OCI-LY3 (cell line): Measurements from ENCODE around the gene MET.

Experiments used
- H2AFZ ChIP-seq: fragments of 200-600, 300-600 bp; shearing (Covaris generic); 2 replicates; pipeline ENCODE4 v1.6.0; 2014; ENCODE audit warnings: antibody characterized with exemption, low read depth, low read length
- H3K27ac ChIP-seq: fragments of 200-600, 300-600 bp; sonication (generic); 2 replicates; pipeline ENCODE4 v1.5.1; 2014; ENCODE audit warnings: mild to moderate bottlenecking, low read length, moderate library complexity, mixed read lengths
- H3K27me3 ChIP-seq: fragments of 200-600, 300-600 bp; sonication (generic); 2 replicates; pipeline ENCODE4 v1.6.1; 2014; ENCODE audit warnings: low read depth, low read length, mixed read lengths
- H3K36me3 ChIP-seq: fragments of 200-600, 300-600 bp; sonication (generic); replicated peaks from 2 replicates; pipeline ENCODE3; 2014; ENCODE audit warnings: low read depth, low read length, mixed read lengths
- H3K4me1 ChIP-seq: fragments of 300-600, 200-600 bp; sonication (generic); 2 replicates; pipeline ENCODE4 v1.6.1; 2014; ENCODE audit warnings: low read length, mixed read lengths
- H3K4me2 ChIP-seq: fragments of 200-600, 300-600 bp; sonication (generic); 2 replicates; pipeline ENCODE4 v1.6.1; 2014; ENCODE audit warnings: low read length, mixed read lengths
- H3K4me3 ChIP-seq: fragments of 300-600, 200-600 bp; sonication (generic); 2 replicates; pipeline ENCODE4 v1.5.1; 2014; ENCODE audit warnings: antibody characterized with exemption, mild to moderate bottlenecking, low read length, moderate library complexity
- H3K79me2 ChIP-seq: fragments of 300-600, 200-600 bp; shearing (Covaris generic); 2 replicates; pipeline ENCODE4 v1.6.1; 2014; ENCODE audit warnings: mild to moderate bottlenecking, low read length, mixed read lengths
- H3K9ac ChIP-seq: fragments of 300-600, 200-600 bp; shearing (Covaris generic); 2 replicates; pipeline ENCODE4 v1.6.0; 2014; ENCODE audit warnings: mild to moderate bottlenecking, low read length, moderate library complexity
- H3K9me3 ChIP-seq: fragments of 200-600, 300-600 bp; shearing (Covaris generic); 2 replicates; pipeline ENCODE4 v1.6.1; 2014; ENCODE audit warnings: low read length, mixed read lengths; ENCODE audit not compliant: insufficient read depth
- H4K20me1 ChIP-seq: fragments of 200-600, 300-600 bp; sonication (generic); 2 replicates; pipeline ENCODE4 v1.6.1; 2016; ENCODE audit warnings: low read length, mixed read lengths; ENCODE audit not compliant: insufficient read depth
- EZH2phosphoT487 ChIP-seq: fragments of 200-600 bp; shearing (Covaris generic); IDR thresholded peaks from 2 replicates; pipeline ENCODE4 v1.6.1; 2018; ENCODE audit warnings: antibody characterized with exemption, mixed run types, low read depth
- TF ChIP-seq, protein P1 (sequence below): fragments of 200-600, 300-600 bp; sonication (generic); IDR thresholded peaks from 2 replicates; pipeline ENCODE4 v1.5.1; 2014; ENCODE audit warnings: antibody characterized with exemption, low read length, low read depth

Gene MET

DNA sequence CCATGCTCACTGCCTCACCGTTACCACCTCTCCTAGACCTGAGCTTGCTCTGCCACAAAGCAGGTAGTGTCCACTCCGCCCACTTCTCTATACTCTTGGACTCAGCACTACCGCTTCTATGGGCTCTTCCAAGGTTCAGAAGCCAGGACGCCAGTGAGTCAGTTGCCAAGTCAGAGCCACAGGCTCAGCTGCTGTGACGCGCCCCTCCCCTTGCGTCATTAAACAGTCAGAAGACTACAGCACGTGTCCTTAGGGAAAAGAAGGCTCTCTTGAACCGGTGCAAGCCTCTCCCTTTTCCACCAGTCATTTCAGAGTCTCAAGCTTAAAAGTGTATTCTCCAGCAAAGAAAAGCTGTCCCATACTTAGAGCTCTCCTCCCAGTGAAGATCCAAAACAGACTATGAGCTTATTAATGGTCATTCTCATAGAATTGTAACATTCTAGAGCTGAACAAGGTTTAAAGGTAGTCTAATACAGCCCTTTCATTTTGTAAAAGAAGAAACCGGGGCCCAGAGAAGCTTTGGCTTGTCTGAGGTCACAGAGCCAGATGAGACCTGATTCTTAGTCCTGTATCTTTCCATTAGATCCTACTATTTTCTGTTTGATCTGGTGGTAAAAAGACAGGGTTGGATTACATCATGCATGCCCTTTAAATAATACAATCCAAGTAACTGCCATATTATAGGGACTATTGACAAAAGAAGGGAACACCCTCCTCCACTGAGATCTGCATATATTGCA lies 40.9 kb upstream of the MET start:
- TF ChIP-seq EZH2phosphoT487, result no peak
- TF ChIP-seq, protein P1, sequence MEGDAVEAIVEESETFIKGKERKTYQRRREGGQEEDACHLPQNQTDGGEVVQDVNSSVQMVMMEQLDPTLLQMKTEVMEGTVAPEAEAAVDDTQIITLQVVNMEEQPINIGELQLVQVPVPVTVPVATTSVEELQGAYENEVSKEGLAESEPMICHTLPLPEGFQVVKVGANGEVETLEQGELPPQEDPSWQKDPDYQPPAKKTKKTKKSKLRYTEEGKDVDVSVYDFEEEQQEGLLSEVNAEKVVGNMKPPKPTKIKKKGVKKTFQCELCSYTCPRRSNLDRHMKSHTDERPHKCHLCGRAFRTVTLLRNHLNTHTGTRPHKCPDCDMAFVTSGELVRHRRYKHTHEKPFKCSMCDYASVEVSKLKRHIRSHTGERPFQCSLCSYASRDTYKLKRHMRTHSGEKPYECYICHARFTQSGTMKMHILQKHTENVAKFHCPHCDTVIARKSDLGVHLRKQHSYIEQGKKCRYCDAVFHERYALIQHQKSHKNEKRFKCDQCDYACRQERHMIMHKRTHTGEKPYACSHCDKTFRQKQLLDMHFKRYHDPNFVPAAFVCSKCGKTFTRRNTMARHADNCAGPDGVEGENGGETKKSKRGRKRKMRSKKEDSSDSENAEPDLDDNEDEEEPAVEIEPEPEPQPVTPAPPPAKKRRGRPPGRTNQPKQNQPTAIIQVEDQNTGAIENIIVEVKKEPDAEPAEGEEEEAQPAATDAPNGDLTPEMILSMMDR, result no peak
- Histone ChIP-seq H3K27me3 (no peaks in the 10 kb centered on the region), H3K79me2 (peaks cover 5% of the 10 kb centered on the region; the same call in 1 of the 2 replicates), H3K27ac (peak overlapping the region; percentile 99), H3K4me2 (peak overlapping the region; percentile 96), H2AFZ (no peak overlapping the region), H3K4me3 (peak overlapping the region; percentile 76), H3K36me3 (no peaks in the 10 kb centered on the region), H3K9ac (peak overlapping the region; percentile 95), H3K9me3 (no peaks in the 10 kb centered on the region), H3K4me1 (peaks cover 91% of the 10 kb centered on the region), H4K20me1 (no peaks in the 10 kb centered on the region)

DNA sequence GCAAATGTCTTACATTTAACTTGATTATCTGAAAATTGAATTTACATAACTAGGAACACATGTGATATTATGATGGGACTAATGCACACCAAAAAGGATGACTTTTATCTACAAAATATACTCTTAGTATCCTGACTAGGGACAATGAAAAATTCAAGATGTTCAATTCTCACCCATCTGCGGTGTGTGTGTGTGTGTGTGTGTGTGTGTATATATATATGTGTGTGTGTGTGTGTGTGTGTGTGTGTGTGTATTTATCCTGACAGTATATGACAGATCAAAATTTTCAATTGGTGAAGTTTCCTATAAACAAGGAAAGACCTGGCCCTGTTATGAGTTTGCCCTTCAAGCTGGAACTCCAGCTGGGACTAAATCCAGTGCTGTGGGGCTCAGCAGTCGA lies 40.3 kb upstream of the MET start:
- TF ChIP-seq, protein P1, result no peak
- TF ChIP-seq EZH2phosphoT487, result no peak
- Histone ChIP-seq H3K9ac (peak overlapping the region; percentile 95), H3K27ac (peak overlapping the region; percentile 99), H3K4me1 (peaks cover 85% of the 10 kb centered on the region), H3K27me3 (no peaks in the 10 kb centered on the region), H2AFZ (no peak overlapping the region), H3K36me3 (no peaks in the 10 kb centered on the region), H4K20me1 (no peaks in the 10 kb centered on the region), H3K4me2 (peak overlapping the region; percentile 96), H3K79me2 (peaks cover 5% of the 10 kb centered on the region; the same call in 1 of the 2 replicates), H3K4me3 (peak overlapping the region; percentile 76), H3K9me3 (no peaks in the 10 kb centered on the region)

DNA sequence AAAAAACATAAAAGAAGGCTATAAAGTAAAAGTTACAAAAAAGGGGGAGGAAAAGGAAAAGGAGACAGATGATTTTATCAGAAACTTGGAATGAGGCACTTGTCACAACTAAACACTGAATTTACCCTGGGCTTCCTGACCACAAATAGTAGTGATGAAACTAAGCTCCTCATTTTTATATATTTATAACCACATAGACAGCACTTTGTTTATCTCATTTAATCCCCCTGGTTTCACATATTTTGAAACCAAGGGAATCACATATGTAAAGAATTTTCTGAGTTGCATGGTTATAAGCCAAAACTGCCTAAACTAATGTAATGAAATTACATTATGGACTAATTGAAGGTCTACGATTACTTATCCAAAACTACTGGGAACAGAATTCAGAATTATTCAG lies 39.6 kb upstream of the MET start:
- H3K4me2 ChIP-seq, result peak overlapping the region; percentile 96
- peak overlapping the region; percentile 53 for H3K4me3 ChIP-seq
- TF ChIP-seq EZH2phosphoT487, result no peak
- TF ChIP-seq, protein P1, result no peak
- H3K9ac ChIP-seq, result peak overlapping the region; percentile 95
- H3K79me2 ChIP-seq, result peaks cover 5% of the 10 kb centered on the region; the same call in 1 of the 2 replicates
- H3K4me1 ChIP-seq, result peaks cover 81% of the 10 kb centered on the region
- no peaks in the 10 kb centered on the region for H4K20me1 ChIP-seq
- H2AFZ ChIP-seq, result no peak overlapping the region
- H3K27me3 ChIP-seq, result no peaks in the 10 kb centered on the region
- H3K9me3 ChIP-seq, result no peaks in the 10 kb centered on the region
- no peaks in the 10 kb centered on the region for H3K36me3 ChIP-seq
- H3K27ac ChIP-seq, result peak overlapping the region; percentile 99

DNA sequence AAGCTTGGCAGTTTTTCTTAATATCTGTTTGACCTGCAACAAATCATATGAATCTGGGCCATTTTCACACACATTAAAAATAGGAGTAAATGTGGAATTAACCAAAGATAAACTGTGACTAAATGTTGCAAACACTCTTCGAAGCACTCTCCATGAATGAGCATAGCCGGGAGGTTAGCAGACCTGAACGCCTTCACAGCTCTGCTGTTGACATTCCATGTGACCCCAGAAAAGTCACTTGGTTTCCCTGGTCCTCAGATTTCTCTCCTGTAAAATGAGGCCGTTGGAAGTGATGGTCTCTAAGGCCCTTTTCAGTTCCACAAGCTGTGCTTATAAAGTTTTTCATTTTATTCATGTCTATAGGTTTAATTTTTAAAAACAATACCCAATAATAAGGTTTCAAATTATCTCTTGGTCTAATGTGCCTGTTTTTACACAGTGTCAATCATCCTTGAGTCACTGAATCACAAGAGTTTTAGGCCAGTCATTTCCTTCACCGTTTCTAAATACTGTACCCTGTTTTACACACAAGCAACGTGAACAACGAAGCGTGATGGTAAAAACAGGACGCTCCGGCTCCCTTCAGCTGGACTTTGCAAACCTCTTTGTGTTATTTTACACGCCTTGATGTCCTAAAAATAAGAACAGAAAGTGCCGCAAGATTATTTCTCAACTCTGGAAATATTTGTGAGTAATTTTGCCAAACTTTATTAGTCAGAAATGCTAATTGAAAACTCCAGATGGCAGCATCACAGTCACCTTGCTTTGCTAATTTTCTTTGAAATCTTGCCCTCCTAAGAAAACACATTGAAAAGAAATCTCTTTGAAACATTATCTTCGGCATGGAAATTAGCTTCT lies 38.6 kb upstream of the MET start:
- Histone ChIP-seq H2AFZ (peak overlapping the region; percentile 1; the same call in 1 of the 2 replicates), H3K27me3 (no peaks in the 10 kb centered on the region), H3K9me3 (no peaks in the 10 kb centered on the region), H3K4me1 (peaks cover 71% of the 10 kb centered on the region), H3K9ac (peak overlapping the region; percentile 95), H3K4me3 (peak overlapping the region; percentile 53), H3K27ac (peak overlapping the region; percentile 99), H3K79me2 (0 out of 2 replicates have a peak, but pooled peaks cover 5% of the 10 kb centered on the region), H4K20me1 (no peaks in the 10 kb centered on the region), H3K4me2 (peak overlapping the region; percentile 96), H3K36me3 (no peaks in the 10 kb centered on the region)
- no peak for TF ChIP-seq EZH2phosphoT487
- TF ChIP-seq, protein P1, result peak; percentile 37
